OCI-M2 (cell line): ENCODE data around the gene MYADML2.
"Not testable (repeated sequence)": the region's sequence is repeated elsewhere in the genome, so short reads cannot be mapped to it uniquely, and the experiment has no call there.

ENCODE experiments used
- DNase-seq: peaks from one replicate; lab custom pipeline; 2025; ENCODE audit not compliant: unreplicated experiment; lab: John Stamatoyannopoulos, UW

The MYADML2 gene

DNA sequence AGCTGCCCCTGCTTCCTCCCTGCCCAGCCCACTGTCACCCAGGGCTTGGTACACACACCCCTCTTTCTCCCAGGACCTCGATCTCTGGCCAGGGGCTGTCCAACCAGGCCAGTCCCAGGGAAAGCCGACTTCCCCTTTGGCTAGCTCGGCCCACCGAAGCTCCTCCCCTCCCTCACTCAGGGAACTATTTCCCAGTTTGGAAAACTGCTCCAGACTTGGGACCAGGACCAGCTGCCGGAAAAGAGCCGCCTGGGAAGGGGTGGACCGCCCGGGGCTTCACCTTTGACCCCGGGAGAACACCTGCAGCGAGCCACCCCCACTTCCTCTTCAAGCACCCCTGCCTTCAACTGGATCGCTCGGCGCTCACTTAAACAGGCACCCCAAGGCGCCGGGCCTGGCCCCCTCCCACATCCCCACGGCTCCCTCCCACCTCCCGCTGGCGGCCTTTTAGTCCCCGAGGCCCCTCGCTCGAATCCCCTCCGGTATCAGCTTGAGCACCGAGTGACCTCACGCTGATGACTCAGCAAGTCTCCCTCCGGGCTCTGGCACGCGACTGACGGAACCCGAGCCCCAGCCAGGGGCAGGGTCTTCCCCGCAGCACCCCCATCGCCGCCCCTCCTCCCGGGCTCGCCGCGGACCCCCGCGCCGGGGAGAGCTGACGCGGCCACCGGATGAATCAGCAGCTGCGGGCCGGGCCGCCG, 20.4 kb downstream of the MYADML2 start:
- DNase-seq = no peak

DNA sequence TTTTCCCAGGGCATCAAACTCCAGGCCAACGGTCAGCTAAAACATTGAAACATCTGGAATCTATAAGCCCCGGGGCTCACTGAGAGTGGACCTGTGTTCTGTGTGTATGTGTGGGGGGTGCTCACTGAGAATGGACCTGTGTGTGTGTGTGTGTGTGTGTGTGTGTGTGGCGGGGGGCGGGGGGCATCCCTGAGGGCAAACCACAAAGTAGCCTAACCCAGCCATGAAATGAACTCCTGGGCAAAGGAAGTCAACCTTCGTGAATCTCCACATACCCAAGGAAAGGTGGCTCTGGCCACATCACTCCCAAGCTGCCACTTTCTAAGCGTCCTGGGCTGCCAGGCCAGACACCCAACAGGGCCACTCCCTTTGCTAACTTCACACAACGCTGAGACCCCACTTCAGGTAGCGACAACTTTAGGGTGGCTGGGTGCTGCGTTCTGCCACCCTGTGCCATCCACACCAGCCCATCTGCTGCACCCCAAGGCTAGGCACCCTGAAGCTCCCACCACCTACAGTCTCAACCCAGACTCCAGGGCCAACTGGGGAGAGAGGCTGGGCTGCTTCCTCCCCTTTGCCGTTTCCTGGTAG, 21.1 kb downstream of the MYADML2 start:
- DNase-seq = no peak

DNA sequence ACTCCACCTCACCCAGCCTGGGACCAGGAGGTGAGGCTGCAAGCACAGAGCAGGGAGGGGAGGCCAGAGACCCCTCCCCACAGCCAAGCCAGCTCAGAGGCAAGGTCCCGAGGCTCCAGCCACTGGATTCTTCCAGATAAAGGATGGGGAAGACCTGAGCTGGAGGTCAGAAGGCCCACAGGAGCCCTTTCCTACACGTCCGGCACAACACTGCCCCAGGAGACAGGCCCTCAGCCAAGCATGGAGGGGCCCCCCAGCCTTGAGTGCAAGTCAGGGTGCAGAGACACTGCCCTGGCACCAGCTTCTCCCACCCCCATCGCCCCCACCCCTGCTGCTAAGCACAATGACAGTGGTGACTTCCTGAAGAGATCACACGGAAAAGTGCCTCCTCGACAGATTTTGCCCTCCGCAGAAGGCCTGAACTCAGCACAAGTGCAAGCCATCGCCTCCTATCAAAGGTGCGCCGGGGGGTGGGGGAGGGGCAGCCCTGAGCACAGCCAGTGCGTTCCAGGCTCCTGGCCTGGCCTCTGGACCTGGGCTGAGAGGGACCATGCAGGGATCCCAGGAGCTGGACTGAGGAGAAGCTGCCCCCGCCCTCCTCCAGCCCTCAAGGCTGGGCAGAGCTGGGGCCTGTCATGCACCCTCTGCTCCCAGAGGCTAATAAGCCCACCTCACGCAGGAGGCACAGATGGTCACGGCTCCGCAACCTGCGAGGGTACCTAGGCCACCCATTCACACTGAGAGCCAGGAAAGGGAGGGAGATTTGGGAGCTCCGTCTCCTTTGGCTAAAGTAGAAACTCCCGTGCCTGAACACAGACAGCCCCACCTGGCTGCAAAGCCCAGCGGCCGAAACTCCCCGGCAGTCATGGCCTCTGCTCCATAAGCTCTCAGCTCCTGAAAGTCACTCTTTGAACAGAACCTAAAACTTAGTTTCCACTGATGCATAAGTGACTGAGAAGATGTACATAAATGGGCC, 22.2 kb downstream of the MYADML2 start:
- no peak for DNase-seq

GRCh38 chr17:81923302-81924260, 23.5 kb downstream of the MYADML2 start:
- peak; percentile 46 for DNase-seq

DNA sequence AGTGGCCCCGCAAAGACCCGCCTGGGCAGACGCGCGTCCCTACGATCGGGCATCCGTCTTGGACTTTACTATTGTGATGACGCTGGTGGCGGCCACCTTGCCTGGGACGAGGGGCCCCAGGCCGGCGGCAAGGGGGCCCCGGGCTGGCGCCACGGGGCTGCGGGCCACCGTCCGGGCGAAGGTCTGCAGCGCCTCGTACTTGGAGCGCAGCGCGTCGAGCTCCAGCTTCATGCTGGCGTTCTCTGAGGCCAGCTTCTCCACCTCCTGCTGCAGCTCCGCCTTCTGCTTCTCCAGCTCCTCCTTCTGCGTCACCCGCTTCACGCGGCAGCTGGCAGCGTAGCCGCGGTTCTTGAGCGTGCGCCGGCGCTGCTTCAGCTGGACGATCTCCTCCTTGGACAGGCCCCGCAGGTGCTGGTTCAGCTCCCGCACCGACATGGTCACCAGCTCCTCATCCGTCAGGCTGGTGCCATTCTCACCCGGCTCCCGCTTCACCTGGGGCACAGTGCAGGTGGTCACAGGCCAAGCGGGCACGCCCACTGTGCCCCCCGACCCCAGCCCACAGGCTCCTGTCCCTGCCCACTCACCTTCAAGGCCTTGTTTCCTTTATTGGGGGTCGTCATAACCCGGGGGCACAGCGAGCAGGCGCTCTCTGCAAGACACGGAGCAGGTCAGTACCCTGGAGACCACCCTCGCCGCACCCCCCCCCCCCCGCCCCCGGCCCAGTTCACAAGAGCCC, 24.3 kb downstream of the MYADML2 start:
- no peak for DNase-seq

- DNase-seq = no peak
Measured at GRCh38 chr17:81921996-81922565, 25.0 kb downstream of the MYADML2 start.

GRCh38 chr17:81921537-81921862, 25.5 kb downstream of the MYADML2 start:
- no peak for DNase-seq

DNA sequence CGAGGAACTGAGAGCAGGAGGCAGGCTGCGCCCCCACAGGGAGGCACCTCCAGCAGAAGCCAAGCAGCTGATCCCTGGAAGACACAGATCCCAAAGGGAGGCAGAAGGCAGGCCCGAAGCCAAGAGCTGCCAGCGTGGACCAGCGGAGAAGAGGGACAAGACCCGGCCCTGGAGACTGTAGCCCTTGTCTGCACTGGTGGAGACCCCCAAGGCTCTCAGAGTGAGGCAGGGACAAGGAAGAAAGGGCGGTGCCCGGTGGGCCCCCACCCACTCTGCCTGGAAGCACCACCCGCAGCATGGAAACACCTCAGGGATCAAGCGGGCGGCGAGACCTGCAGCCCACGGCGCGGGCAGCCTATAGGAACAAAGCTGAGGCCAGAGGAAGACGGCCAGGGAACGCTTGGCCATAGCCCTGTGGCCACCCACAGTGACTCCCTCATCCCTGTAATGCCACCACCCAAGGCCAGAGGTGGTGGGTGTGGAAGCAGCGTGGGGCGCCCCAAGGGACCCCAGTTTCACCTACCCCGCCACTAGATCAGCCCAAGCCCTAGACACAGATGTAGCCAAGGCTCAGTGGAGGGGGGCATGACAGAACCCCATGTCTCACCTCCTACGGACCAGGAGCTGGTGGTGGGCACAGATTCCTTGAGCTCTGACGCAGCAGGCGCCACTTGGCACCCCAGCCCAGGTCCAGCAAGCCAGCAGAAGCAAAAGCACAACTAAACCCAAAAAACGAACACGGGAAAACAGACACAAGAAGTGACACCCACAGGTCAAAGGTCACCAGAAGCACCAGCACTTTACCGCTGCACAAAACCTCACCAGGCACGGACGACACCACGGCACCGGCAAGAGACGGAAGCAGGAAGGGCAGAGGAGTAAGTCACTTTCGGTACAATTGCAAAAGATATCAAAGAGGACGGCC, 26.2 kb downstream of the MYADML2 start:
- DNase-seq = no peak

- DNase-seq = no peak
Measured at GRCh38 chr17:81918832-81919545, 28.0 kb downstream of the MYADML2 start.

DNA sequence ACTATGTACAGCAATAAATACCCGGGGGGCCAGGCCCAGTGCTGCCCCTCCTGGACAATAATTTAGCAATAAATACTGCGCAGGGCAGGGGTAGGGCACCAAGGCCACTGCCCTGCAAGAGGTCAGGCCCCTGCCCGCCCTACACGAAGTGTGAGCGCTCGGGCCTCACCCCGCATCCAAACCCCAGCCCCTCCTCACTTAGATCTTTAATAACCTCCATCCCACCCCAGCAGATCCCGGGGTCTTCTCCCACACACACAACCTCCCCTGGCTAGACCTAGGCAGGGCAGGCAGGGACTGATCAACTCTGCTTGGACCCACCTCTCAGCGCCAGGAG, 28.7 kb downstream of the MYADML2 start:
- not testable (repeated sequence) for DNase-seq

DNA sequence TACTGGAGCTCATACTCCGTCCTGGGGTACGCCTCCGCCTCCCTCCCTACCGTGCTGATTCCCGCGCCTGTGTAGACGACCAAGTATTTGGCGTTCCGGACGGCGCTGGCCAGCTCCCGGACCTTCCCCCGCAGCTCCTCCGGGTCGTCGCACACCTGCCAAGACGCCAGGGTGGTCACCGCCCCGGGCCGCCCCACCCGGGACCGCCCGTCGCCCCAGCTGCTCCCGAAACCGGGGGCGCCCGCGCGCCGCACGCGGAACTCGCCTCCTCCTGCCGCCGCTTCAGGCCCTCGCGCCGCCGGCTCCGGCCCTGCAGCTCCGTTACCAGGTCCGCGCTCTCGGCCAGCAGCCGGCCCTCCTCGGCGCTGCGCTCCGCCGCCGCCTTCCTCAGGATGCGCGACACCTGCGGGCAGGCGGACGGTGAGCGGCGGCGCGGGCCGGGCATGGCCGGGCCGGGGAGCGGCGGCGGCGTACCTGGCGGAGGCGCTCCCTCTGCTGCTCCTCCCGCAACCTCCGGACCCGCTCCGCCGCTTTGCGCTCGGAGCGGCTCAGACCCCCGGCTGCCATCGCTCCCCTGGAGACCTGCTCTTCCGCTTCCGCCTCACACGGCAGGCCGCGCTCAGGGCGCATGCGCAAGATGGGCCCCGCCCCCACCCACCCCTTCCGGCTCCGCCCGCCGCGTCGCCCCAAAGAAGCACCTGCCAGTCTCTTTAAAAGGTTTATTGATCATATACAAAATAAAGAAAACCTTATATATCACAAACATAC, 29.3 kb downstream of the MYADML2 start, which contains the start of gene SIRT7:
Gene SIRT7 (minus strand): TSS at position 612 of the 768 bp plus-strand sequence. CDS start 45 bp downstream, at position 567.
- DNase-seq = no peak

DNA sequence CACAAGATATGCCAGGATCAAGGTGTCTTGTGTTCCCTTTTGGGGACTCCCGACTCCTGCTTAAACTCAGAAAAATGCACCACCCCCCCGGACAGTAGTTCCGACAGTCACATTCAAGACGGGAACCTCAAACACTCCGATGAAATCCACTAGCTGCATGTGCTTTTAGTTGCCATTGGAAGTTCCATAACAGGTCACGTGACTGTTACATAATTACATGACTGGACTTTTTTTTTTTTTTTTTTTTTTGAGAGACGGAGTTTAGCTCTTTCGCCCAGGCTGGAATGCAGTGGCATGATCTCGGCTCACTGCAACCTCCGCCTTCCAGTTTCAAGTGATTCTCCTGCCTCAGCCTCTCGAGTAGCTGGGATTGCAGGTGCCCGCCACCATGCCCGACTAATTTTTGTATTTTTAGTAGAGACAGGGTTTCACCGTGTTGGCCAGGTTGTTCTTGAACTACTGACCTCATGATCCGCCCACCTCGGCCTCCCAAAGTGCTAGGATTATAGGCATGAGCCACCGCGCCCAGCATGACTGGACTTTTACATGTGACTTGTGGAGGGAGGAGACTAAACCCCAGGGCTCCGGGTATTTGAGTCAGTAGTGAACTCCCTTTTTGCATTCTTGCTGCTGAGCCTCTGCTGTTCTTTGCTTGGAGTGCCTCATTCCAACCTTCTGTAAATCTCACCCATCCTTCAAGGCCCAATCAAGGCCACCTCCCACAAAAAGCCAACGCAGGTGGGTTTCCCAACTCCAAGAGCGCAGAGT, 30.6 kb downstream of the MYADML2 start:
- no peak for DNase-seq

- DNase-seq = no peak
Measured at GRCh38 chr17:81915331-81915730, 31.7 kb downstream of the MYADML2 start.

DNA sequence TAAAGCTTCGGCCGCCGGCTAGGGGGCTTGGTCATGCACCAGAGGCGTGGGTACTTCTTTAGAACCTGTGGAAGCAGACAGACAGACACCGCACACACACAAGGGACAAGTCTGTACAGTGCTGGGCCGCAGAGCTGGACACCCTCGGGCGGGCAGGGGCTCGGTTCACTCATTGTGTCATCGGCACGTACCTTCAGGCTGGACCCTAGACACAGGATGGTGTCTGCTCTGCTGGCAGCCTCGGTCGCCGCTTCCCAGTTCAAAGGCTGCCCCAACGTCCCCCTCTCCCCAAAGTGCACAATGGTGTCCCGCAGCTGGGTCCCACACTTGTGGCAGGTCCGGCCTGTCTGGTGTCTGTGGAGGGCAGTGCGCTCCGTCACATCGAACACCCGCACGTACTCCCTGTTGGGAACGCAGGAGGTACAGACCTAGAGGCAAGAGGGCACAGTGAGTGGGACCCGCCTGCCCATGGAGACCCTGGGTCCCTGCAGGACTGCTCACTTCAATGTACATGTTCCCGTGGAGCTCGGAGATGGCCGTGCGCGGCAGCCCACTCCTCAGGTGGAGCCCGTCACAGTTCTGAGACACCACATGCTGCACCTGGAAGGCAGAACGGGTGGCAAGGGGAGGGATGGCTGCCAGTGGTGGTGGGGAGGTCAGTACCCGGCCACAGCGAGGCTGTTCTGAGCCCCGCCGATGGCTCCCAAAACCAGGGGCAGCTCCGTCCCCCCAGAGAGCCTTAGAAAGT, 32.8 kb downstream of the MYADML2 start:
- DNase-seq = no peak

DNA sequence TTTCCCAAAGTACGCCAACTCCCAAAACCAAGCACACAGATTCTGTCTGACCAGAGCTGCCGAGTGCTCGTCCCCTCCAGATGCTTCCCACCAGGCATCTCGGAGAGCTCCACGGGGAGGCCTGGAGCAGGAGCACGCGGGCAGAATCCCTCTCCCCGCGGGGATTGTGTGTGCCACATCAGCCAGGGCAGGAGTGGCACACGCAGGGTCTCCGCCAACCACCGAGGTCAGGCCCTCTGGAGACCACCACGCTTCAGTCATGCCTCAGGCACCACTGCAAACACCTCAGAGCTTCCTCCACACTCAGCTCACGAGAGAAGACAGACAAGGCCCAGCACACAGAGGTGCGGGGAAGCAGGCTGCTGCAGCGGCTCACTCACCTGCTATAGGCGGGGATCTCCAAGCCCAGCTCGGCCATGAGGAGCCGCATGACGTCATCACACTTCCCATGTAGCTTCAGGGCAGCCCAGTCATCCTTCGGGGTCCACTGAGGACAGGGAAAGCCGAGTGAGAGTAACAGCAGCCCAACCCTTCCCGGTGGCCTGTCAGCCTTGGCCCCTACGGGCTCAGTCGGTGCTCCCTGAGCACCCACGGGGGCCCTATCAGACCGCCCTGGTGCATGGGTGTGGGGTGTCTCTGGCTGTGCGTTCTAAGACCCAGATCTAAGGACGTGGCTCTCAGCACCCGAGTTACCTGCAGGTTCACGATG, 33.5 kb downstream of the MYADML2 start:
- no peak for DNase-seq
